Activated CD4-positive, alpha-beta T cell treated with anti-CD3 and anti-CD28 coated beads for 1 hour (primary cell): ENCODE results near the gene TMEM141.

Source experiments
- DNase-seq: peaks from one replicate; pipeline ENCODE4 v3.0.0-alpha.2; 2020

TMEM141 gene

GRCh38 chr9:136790640-136791515, at the start of gene TMEM141:
Gene TMEM141, plus strand, starts transcription at chr9:136791344. Its CDS starts 27 bp downstream, at chr9:136791371.
- DNase-seq = peak; percentile 99

DNA sequence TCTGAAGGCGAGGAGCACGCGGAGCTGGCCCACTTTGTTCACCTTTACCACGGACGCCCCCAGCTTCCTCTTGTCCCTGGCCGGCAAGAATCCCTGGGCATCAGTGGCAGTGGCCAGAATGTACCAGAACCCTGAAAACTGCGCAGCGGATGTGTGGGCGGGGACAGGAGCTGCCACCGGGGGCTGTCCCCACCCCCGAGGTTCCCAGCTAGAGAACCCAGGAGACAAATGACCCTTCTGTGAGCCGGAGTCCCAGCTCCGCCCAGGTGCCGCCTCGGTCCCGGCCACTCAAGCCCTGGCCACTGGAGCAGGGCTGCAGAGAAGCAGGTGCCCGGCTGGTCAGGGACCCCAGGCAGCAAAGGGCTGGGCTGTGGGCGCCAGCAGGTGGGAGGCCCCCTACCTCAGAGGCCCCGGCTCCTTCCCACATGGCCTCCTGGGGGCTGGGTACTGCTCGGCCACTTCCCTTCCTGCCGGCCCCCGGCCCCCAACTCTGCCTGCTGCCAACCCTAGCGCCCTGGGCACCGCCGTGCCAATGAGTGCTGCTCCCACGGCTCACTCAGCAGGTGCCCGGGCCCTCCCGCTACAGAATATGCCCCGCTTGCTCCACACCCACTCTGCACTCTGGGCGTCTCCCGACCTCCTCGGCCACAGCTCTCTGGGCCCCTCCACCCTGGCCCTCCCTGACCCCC, 49.1 kb upstream of the TMEM141 start:
- DNase-seq = no peak

GRCh38 chr9:136742591-136743391, 48.4 kb upstream of the TMEM141 start, which contains the start of gene LCN10:
Gene LCN10, minus strand, starts transcription at chr9:136742940. Its CDS starts 37 bp downstream, at chr9:136742903.
- DNase-seq = no peak

DNA sequence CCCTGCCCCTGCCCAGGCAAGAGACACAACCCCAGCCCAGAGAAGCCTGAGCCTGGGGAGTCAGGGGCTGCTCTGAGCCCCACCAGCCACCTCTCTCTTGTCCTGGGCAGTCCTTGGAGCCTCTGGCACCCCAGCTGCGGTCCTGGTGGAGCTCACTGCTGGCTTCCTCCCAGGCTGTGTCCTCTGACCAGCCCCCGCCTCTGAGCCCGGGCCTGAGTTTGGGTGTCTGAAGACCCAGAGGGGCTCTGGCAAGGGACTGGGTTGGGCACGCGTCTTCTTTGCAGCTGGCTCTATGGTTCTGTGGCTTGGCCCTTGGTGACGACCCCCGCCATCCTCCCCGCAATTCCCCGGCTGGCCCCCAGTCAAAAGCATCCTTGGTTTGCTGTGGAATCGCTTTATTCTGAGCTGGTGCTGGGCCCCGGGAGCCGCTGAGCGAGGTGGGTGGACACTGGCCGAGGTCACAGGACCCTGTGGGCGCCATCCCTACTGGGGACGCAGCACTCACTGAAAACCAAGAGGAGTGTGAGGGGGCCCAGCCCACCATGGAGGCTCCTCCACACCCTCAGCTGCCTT, 47.4 kb upstream of the TMEM141 start:
- no peak for DNase-seq

GRCh38 chr9:136744773-136745172, 46.4 kb upstream of the TMEM141 start:
- DNase-seq = no peak

DNA sequence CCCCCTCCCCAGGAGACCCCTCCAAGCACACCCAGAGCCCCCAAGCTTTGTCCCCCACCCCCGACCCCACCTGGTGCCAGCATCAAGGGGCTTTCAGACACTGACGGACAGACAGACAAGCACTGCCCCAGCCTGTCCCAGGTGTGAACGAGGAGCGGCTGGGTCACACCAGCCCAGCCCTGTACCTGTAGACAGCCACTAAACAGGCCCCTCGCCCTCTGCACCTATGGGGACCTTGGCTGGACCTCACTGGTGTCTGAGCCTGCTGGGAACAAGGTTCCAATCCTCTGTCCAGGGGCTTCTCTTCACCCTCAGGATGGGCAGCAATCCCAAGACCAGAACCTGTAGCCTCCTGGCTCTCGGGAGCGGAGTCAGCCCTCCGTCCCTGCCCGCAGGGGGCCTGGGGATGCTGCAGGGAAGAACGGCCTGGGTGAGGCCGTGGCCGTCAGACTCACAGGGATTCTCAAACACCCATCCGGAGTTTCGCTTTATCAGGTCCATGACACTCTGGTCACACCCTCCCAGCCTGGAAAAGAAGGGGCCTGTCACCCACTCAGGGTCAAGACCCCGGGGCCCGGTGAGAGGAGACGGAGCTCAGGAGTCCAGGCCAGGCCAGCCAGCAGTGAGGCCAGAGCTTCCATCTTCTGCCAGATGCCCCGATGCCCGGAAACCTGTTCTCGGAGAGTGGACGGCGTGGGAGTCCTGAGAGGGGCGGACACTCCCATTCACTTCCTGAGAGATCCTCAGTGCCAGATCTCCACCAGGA, 45.6 kb upstream of the TMEM141 start:
- DNase-seq = no peak

- no peak for DNase-seq
Measured at GRCh38 chr9:136746155-136746490, 45.0 kb upstream of the TMEM141 start.

DNA sequence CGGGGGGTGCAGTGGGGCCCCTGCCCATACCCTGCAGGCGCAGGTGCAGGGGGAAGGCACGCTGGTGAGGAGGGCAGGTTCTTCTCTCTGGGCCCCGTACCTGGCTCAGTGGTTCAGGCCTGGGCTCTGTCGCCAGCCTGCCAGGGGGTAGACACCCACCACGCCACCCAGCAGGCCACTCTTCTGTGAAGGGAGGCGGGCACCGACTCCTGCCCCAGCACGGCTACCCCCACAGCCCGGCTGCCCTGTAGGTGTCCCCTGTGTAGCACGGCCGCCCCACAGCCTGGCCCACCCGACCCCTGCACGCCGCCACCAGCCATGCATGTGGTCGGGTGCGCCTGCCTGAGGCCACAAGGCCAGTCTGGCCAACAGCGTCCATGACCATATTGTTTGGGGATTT, 44.5 kb upstream of the TMEM141 start:
- no peak for DNase-seq

GRCh38 chr9:136747161-136748060, 43.7 kb upstream of the TMEM141 start:
- no peak for DNase-seq

DNA sequence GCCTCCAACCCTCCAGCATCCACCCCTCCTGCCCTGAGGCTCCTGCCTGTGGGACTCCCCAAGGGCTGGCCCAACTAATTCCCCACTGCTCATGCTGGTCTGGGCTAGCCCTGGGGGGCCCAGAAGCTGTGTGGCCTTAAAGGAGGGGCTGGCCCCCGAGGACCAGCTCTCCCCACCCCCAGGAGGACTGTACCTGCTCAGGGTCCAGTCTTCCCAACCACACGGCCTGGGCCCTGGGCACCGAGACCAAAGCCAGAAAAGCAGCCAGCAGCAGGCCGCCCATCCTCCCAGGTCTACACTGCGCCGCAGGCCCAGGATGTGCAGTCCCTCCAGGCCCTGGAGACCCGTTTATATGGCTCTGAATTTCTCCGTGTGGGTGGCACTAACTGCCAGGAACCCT, 42.9 kb upstream of the TMEM141 start, which contains the start of gene LCN6:
Gene LCN6 (minus strand): TSS at position 325 of the 400 bp plus-strand sequence. CDS start 42 bp downstream, at position 283.
- no peak for DNase-seq

GRCh38 chr9:136748666-136749611, 42.2 kb upstream of the TMEM141 start:
- DNase-seq = no peak

DNA sequence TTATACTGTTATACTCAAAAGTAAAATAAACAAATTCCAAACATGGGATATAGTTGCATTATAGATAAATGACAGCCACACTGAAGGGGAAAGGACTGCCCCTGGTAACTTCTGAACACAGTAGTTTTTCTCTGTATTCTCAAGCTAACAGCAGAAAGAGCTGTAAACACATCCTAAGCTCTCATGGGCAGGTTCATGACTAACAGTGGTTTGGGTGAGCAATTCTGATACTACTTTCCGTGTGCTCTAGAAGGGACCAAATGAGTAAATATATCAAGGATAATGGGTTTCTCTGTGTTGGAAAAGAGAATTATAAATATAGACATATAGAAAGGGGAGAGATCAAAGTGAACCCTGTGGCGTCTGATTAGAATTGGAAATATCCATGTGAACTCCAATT, 40.6 kb upstream of the TMEM141 start:
- DNase-seq = no peak

DNA sequence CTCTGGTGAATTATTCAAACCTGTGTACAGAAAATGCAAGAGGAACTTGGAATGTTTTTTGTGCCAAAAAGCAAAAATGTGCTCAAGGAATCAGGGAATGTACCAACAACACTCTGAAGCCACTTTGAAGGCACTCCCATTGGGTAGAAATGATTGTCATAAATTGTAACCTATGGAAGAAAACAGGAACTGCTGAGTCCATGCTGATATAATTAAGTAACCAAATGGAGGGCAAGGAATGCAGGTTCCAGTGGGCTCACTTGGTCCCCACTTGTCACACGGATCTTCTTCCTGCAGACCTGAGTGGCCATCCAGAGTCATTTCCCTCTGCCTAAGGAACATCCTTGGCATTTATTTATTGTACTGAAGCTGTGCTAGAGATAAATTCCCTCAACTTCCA, 39.9 kb upstream of the TMEM141 start:
- no peak for DNase-seq

DNA sequence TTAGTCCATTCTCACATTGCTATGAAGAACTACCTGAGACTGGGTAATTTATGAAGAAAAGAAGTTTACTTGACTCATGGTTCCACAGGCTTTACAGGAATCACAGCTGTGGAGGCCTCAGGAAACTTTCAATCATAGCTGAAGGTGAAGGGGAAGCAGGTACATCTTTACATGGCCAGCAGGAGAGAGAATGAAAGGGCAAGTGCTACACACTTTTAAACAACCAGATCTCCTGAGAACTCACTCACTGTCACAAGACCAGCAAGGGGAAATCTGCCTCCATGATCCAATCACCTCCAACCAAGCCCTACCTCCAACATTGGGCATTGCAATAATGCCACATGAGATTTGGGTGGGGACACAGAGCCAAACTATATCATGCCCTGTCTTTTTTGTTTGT, 39.3 kb upstream of the TMEM141 start:
- DNase-seq = no peak

GRCh38 chr9:136753371-136754058, 37.6 kb upstream of the TMEM141 start:
- no peak for DNase-seq

GRCh38 chr9:136754059-136754572, 37.0 kb upstream of the TMEM141 start:
- no peak for DNase-seq

DNA sequence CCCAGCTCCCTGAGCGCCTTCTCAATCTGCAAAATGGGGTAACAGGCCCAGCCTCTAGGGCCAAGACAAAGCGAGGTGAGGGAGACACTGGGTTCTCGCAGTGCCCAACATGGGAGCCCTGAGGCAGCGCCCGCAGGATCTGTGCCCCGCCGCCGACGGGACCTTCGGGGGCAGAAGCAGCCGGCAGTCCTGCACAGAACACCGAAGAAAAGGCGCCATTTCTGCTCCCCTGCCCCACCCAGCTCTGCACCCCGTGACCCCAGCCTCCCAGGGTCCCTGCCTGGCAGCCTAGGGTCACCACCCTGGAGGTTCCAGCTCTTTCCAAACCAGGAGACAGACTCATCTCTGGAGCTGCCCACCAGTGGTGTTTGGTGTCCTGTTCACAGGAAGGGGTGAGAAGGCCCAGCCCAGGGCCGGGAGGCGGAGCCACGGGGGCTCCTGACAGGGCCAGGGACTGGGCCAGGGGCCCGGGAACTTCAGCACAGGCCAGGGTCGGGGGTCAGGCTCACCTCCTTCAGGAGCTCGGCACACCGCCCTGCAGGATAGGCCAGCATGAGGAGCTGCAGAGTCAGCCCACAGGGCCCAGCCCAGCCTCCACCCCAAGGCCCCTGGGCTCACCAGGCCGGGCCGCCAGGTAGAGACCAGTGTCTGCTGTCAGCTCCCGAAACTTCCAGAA, 36.4 kb upstream of the TMEM141 start:
- no peak for DNase-seq
